Right lobe of liver (tissue), 4 donors: Measurements from ENCODE around the gene DOK6.

ENCODE experiments used
- CTCF ChIP-seq, 4 donors: fragments of 200-600 bp in 3 of 4; fragments of 450-650 bp in 1 of 4; IDR thresholded peaks; one replicate each; pipeline versions ENCODE4 v1.5.1 to v1.8.0; 2016 to 2022; ENCODE audit warnings: antibody characterized with exemption in 4 of 4, mild to moderate bottlenecking in 2 of 4
- POLR2A ChIP-seq: fragments of 450-650 bp; IDR thresholded peaks from one replicate; pipeline ENCODE4 v1.6.1; 2017; ENCODE audit warnings: antibody characterized with exemption, mild to moderate bottlenecking
- donor health status: DM: no; HTN: no; CAD: no.
- donor health status: DM: no; HTN: no; CAD: no.
- donor health status: DM: no; HTN: yes; CAD: no.

DNA sequence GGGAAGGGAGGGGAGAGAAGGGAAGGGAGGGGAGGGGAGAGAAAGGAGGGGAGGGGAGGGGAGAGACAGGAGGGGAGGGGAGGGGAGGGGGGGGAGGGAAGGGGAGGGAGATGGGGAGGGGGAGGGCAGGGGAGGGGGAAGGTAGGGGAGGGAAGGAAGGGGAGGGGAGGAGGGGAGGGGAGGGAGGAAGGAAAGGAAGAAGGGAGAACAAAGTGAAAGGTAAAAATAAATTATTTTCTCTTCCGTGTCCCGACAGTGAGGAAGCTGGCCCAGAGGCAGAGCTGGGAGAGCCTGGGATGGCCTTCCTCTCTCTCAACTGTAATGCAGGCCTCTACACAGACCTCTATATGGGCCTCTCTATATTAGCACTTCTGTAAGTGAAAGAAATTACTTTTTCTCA lies 493.8 kb downstream of the DOK6 start:
- TF ChIP-seq CTCF (IDR thresholded peaks at IDR 0.05) (no peak), POLR2A (no peak)
